Measurements from ENCODE around the gene INSYN2B. TPM values are rescaled to one million over a fixed set of nuclear protein-coding genes. Genes with fewer than 3 reads are reported as not detected.

INSYN2B gene
- total and polyA plus RNA-seq, 2 experiments from 2014 or later: 1.5 TPM; not detected in 1

- no peaks in the 10 kb centered on the region for H3K9me3 ChIP-seq (ENCODE audit: low read depth)
- DNase-seq (ENCODE audit: low spot score): no peak
- TF ChIP-seq, protein P1, sequence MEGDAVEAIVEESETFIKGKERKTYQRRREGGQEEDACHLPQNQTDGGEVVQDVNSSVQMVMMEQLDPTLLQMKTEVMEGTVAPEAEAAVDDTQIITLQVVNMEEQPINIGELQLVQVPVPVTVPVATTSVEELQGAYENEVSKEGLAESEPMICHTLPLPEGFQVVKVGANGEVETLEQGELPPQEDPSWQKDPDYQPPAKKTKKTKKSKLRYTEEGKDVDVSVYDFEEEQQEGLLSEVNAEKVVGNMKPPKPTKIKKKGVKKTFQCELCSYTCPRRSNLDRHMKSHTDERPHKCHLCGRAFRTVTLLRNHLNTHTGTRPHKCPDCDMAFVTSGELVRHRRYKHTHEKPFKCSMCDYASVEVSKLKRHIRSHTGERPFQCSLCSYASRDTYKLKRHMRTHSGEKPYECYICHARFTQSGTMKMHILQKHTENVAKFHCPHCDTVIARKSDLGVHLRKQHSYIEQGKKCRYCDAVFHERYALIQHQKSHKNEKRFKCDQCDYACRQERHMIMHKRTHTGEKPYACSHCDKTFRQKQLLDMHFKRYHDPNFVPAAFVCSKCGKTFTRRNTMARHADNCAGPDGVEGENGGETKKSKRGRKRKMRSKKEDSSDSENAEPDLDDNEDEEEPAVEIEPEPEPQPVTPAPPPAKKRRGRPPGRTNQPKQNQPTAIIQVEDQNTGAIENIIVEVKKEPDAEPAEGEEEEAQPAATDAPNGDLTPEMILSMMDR (IDR thresholded peaks at IDR 0.05; ENCODE audit: poor library complexity): no peak
- TF ChIP-seq EZH2phosphoT487 (IDR thresholded peaks at IDR 0.05; ENCODE audit: low read depth, severe bottlenecking, unreplicated experiment) (no peak), EZH2 (IDR thresholded peaks at IDR 0.05; ENCODE audit: borderline replicate concordance) (no peak)
- no peaks in the 10 kb centered on the region for H3K79me2 ChIP-seq
- H3K36me3 ChIP-seq (replicated peaks; ENCODE audit: insufficient read depth, low read depth): no peaks in the 10 kb centered on the region
- no peak overlapping the region for H3K4me3 ChIP-seq
- no peaks in the 10 kb centered on the region for H3K4me1 ChIP-seq (ENCODE audit: insufficient read depth)
- no peak overlapping the region for H3K27ac ChIP-seq
- 98% methylated on average over 2 of the region's 2 CpGs for WGBS (ENCODE audit: low lambda C conversion rate, missing lambda C conversion rate)
- H4K20me1 ChIP-seq (ENCODE audit: insufficient read depth, poor library complexity, severe bottlenecking): no peaks in the 10 kb centered on the region
- no peak overlapping the region for H2AFZ ChIP-seq
- H3K27me3 ChIP-seq: peaks cover 7% of the 10 kb centered on the region
- no peaks in the 10 kb centered on the region for H3K9me2 ChIP-seq (replicated peaks; ENCODE audit: insufficient read depth)
- no peak overlapping the region for H3K4me2 ChIP-seq
Observed at GRCh38 chr5:169917500-169917899, 62.8 kb downstream of the INSYN2B start.

GRCh38 chr5:169914766-169915165 lies 65.5 kb downstream of the INSYN2B start:
- Histone ChIP-seq H3K27ac (no peak overlapping the region), H3K4me1 (ENCODE audit: insufficient read depth) (no peaks in the 10 kb centered on the region), H2AFZ (no peak overlapping the region), H3K4me3 (no peak overlapping the region), H3K9me2 (replicated peaks; ENCODE audit: insufficient read depth) (no peaks in the 10 kb centered on the region), H4K20me1 (ENCODE audit: insufficient read depth, poor library complexity, severe bottlenecking) (no peaks in the 10 kb centered on the region), H3K36me3 (replicated peaks; ENCODE audit: insufficient read depth, low read depth) (no peaks in the 10 kb centered on the region), H3K27me3 (peaks cover 4% of the 10 kb centered on the region), H3K79me2 (no peaks in the 10 kb centered on the region), H3K4me2 (no peak overlapping the region), H3K9me3 (ENCODE audit: low read depth) (no peaks in the 10 kb centered on the region)
- 43% methylated on average over 2 of the region's 2 CpGs for WGBS (ENCODE audit: low lambda C conversion rate, missing lambda C conversion rate)
- DNase-seq (ENCODE audit: low spot score): peak; percentile 53
- no peak for TF ChIP-seq EZH2 (IDR thresholded peaks at IDR 0.05; ENCODE audit: borderline replicate concordance)
- TF ChIP-seq, protein P1 (IDR thresholded peaks at IDR 0.05; ENCODE audit: poor library complexity): no peak
- no peak for TF ChIP-seq EZH2phosphoT487 (IDR thresholded peaks at IDR 0.05; ENCODE audit: low read depth, severe bottlenecking, unreplicated experiment)

GRCh38 chr5:169913479-169913878 lies 66.8 kb downstream of the INSYN2B start:
- H3K9me2 ChIP-seq (replicated peaks; ENCODE audit: insufficient read depth): no peaks in the 10 kb centered on the region
- no peaks in the 10 kb centered on the region for H4K20me1 ChIP-seq (ENCODE audit: insufficient read depth, poor library complexity, severe bottlenecking)
- no peaks in the 10 kb centered on the region for H3K79me2 ChIP-seq
- H2AFZ ChIP-seq: no peak overlapping the region
- DNase-seq (ENCODE audit: low spot score): no peak
- H3K36me3 ChIP-seq (replicated peaks; ENCODE audit: insufficient read depth, low read depth): no peaks in the 10 kb centered on the region
- H3K4me2 ChIP-seq: no peak overlapping the region
- 89% methylated on average over 2 of the region's 2 CpGs for WGBS (ENCODE audit: low lambda C conversion rate, missing lambda C conversion rate)
- H3K4me3 ChIP-seq: no peak overlapping the region
- H3K4me1 ChIP-seq (ENCODE audit: insufficient read depth): no peaks in the 10 kb centered on the region
- no peak overlapping the region for H3K27ac ChIP-seq
- TF ChIP-seq EZH2 (IDR thresholded peaks at IDR 0.05; ENCODE audit: borderline replicate concordance) (no peak), EZH2phosphoT487 (IDR thresholded peaks at IDR 0.05; ENCODE audit: low read depth, severe bottlenecking, unreplicated experiment) (no peak)
- TF ChIP-seq, protein P1 (IDR thresholded peaks at IDR 0.05; ENCODE audit: poor library complexity): no peak
- no peaks in the 10 kb centered on the region for H3K9me3 ChIP-seq (ENCODE audit: low read depth)
- peaks cover 4% of the 10 kb centered on the region for H3K27me3 ChIP-seq

Data from hepatocyte (in vitro differentiated cells).